Measurements from ENCODE around the gene PHLPP2.

PHLPP2 gene

DNA sequence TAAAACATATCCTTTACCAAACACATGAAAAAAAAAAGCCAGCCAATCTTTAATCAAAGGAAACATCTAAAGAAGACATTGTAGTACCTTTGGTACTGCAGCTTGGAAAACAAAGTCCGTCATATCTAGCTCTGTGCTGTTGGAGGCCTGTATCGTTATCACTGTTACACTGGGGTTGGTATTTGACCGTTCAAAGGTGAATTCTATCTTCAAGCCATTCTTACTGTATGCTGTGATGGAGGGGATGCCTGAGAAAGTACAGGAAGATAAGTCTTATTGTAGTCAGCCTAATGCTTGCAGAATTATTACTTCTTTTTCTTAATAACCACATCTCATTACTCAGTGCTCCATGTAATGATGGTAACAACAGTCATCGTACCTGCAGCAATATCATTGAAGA, 14.4 kb upstream of the PHLPP2 start:
- no peaks in the 10 kb centered on the region for H3K27me3 Mint-ChIP-seq (ENCODE audit: low read depth)
- H3K27ac Mint-ChIP-seq, result no peak overlapping the region
- H3K4me3 Mint-ChIP-seq, result no peak overlapping the region
- peaks cover under 1% of the 10 kb centered on the region for H3K4me1 Mint-ChIP-seq
- TF ChIP-seq, protein P1, sequence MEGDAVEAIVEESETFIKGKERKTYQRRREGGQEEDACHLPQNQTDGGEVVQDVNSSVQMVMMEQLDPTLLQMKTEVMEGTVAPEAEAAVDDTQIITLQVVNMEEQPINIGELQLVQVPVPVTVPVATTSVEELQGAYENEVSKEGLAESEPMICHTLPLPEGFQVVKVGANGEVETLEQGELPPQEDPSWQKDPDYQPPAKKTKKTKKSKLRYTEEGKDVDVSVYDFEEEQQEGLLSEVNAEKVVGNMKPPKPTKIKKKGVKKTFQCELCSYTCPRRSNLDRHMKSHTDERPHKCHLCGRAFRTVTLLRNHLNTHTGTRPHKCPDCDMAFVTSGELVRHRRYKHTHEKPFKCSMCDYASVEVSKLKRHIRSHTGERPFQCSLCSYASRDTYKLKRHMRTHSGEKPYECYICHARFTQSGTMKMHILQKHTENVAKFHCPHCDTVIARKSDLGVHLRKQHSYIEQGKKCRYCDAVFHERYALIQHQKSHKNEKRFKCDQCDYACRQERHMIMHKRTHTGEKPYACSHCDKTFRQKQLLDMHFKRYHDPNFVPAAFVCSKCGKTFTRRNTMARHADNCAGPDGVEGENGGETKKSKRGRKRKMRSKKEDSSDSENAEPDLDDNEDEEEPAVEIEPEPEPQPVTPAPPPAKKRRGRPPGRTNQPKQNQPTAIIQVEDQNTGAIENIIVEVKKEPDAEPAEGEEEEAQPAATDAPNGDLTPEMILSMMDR (IDR thresholded peaks at IDR 0.05; ENCODE audit: unreplicated experiment in 3 of 3), result no peak
- peaks cover 66% of the 10 kb centered on the region for H3K36me3 Mint-ChIP-seq (ENCODE audit: low read depth)
- H3K9me3 Mint-ChIP-seq, result no peaks in the 10 kb centered on the region

DNA sequence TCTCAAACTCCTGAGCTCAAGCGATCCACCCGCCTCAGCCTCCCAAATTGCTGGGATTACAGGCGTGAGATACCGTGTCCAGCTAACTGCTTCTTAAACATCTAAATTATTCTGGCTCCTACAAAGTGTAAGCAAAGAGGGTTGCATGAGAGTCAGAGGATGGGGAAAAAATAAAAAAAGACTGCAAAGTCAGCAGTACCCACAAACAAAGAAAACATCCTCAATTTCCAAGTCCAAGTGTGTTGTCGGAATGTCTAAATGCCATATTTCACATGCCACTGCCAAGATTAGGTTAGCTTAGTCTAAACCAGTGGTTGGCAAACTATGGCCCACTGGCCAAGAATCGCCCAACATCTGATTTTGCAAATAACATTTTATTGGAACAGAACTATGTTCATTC, 13.0 kb upstream of the PHLPP2 start:
- Mint-ChIP-seq H3K4me3 (no peak overlapping the region), H3K27ac (no peak overlapping the region), H3K4me1 (peaks cover 12% of the 10 kb centered on the region), H3K9me3 (no peaks in the 10 kb centered on the region), H3K36me3 (ENCODE audit: low read depth) (peaks cover 71% of the 10 kb centered on the region), H3K27me3 (ENCODE audit: low read depth) (no peaks in the 10 kb centered on the region)
- TF ChIP-seq, protein P1 (IDR thresholded peaks at IDR 0.05; ENCODE audit: unreplicated experiment in 3 of 3), result no peak

DNA sequence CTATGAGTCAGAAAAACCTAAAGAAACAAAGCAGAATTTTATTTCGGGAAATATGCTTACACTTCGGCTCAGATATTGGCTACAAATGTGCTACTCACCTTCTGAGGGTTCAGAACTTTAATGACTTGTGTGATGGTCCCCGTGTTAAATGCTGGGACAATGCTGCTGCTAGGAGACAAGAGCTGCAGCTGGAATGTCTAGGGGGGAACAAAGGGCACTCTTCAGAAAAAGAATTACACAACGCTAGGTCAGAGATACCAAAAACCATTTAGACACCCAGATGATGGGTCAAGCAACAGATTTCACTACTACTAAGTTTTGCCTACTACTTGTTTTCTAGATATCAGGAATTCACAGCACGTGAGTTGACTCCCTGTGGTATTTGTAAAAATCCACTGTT, 10.0 kb upstream of the PHLPP2 start:
- peaks cover 30% of the 10 kb centered on the region for H3K4me1 Mint-ChIP-seq
- H3K36me3 Mint-ChIP-seq (ENCODE audit: low read depth), result peaks cover 79% of the 10 kb centered on the region
- TF ChIP-seq, protein P1 (IDR thresholded peaks at IDR 0.05; ENCODE audit: unreplicated experiment in 3 of 3), result no peak
- no peak overlapping the region for H3K4me3 Mint-ChIP-seq
- H3K27me3 Mint-ChIP-seq (ENCODE audit: low read depth), result no peaks in the 10 kb centered on the region
- no peaks in the 10 kb centered on the region for H3K9me3 Mint-ChIP-seq
- H3K27ac Mint-ChIP-seq, result peak overlapping the region in 2 of 3 experiments; percentile 8 to 75

DNA sequence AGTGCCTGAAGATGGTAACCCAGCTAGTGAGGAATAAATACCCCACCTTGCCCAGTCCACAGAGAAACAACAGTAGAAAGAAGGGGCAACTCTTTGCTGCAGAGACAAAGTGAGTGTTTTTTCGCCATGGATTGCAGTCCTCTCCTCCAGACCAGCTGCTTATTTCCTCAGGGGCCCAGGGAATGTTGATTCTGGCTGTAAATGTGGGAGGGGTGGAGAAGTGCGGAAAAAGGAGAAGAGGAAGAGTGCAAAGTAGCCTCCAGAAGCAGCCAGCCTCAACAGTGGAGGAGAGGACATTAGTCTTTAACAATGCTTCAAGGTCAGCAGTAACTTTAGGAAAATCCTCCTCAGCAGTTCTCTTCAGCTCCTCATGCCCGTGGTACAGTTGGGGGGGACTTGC, 8.1 kb upstream of the PHLPP2 start:
- peak overlapping the region; percentile 23 to 65 (median 48) for H3K27ac Mint-ChIP-seq
- TF ChIP-seq, protein P1 (IDR thresholded peaks at IDR 0.05; ENCODE audit: unreplicated experiment in 3 of 3), result no peak
- H3K36me3 Mint-ChIP-seq (ENCODE audit: low read depth), result peaks cover 67% of the 10 kb centered on the region
- H3K27me3 Mint-ChIP-seq (ENCODE audit: low read depth), result no peaks in the 10 kb centered on the region
- no peaks in the 10 kb centered on the region for H3K9me3 Mint-ChIP-seq
- H3K4me3 Mint-ChIP-seq, result no peak overlapping the region
- peaks cover 32% of the 10 kb centered on the region for H3K4me1 Mint-ChIP-seq

DNA sequence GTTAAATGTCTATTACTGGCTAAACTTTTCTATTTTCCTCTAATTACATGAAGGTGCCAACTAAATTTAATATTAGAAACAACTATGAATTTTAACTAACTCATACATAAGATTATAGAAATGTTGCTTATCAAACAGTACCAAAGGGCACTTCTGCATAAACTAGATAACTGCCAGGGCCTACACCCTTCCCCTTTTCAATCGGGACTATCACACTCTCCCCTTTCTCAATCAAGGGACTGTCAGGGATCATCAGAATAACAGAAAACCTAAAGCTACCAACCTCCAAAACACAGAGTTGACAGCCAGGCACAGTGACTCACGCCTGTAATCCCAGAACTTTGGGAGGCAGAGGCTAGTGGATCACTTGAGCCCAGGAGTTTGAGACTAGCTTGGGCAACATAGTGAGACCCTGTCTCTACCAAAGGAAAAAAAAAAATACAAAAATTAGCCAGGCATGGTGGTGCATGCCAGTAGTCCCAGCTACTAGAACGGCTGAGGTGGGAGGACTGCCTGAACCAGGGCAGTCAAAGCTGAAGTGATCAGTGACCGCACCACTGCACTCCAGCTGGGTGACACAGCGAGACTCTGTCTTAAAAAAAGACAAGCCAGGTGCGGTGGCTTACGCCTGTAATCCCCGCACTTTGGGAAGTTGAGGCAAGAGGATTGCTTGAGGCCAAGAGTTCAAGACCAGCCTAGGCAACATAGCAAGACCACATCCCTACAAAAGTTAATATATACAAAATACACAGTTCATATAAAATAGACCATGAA, 3.2 kb upstream of the PHLPP2 start:
- Mint-ChIP-seq H3K27me3 (ENCODE audit: low read depth) (peaks cover 10% of the 10 kb centered on the region), H3K4me3 (no peak overlapping the region), H3K36me3 (ENCODE audit: low read depth) (peaks cover 34% of the 10 kb centered on the region), H3K4me1 (peaks cover 37% of the 10 kb centered on the region), H3K9me3 (no peaks in the 10 kb centered on the region), H3K27ac (no peak overlapping the region)
- TF ChIP-seq, protein P1 (IDR thresholded peaks at IDR 0.05; ENCODE audit: unreplicated experiment in 3 of 3), result no peak
